ENCODE measurements around the gene UBL4B.

DNA sequence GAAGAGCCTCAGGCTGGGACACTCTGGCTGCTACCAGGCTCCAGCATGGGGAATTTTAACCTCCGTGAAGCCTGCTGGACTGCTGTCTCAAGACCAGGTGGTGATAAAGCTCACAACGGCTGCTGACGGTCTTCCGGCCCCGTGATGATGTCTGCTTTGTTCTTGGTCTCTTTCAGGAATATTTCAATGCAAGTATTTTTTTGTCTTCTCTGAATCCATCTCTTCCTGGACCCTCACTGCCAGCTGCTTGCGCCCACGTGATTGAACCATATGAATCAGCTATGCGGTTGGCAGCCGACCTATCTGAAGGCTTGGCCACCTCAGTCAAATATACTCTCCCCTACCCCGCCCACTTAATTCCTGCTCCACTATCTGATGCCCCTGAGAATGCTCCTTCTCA is 23.4 kb downstream of the UBL4B start:
- TF ChIP-seq, protein P1, sequence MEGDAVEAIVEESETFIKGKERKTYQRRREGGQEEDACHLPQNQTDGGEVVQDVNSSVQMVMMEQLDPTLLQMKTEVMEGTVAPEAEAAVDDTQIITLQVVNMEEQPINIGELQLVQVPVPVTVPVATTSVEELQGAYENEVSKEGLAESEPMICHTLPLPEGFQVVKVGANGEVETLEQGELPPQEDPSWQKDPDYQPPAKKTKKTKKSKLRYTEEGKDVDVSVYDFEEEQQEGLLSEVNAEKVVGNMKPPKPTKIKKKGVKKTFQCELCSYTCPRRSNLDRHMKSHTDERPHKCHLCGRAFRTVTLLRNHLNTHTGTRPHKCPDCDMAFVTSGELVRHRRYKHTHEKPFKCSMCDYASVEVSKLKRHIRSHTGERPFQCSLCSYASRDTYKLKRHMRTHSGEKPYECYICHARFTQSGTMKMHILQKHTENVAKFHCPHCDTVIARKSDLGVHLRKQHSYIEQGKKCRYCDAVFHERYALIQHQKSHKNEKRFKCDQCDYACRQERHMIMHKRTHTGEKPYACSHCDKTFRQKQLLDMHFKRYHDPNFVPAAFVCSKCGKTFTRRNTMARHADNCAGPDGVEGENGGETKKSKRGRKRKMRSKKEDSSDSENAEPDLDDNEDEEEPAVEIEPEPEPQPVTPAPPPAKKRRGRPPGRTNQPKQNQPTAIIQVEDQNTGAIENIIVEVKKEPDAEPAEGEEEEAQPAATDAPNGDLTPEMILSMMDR (IDR thresholded peaks at IDR 0.05), result no peak
- TF ChIP-seq POLR2A (IDR thresholded peaks at IDR 0.05), result no peak
